Measurements from ENCODE around the gene SBF2.
"Not testable (repeated sequence)": the region's sequence is repeated elsewhere in the genome, so short reads cannot be mapped to it uniquely, and the experiment has no call there.

Gene SBF2

GRCh38 chr11:10116588-10116987 lies 177.4 kb downstream of the SBF2 start:
- DNase-seq (ENCODE audit: low read depth), result no peak

- no peak for DNase-seq (ENCODE audit: low read depth)
Measured at GRCh38 chr11:10114593-10115404, 179.2 kb downstream of the SBF2 start.

- no peak for DNase-seq (ENCODE audit: low read depth)
Measured at GRCh38 chr11:10113852-10114251, 180.2 kb downstream of the SBF2 start.

- DNase-seq (ENCODE audit: low read depth), result peak; percentile 54
Measured at GRCh38 chr11:10109806-10110205, 184.2 kb downstream of the SBF2 start.

GRCh38 chr11:10108915-10109680 lies 184.9 kb downstream of the SBF2 start:
- DNase-seq (ENCODE audit: low read depth), result peak; percentile 81

- no peak for DNase-seq (ENCODE audit: low read depth)
Measured at GRCh38 chr11:10107497-10107896, 186.5 kb downstream of the SBF2 start.

- no peak for DNase-seq (ENCODE audit: low read depth)
Measured at GRCh38 chr11:10097615-10098014, 196.4 kb downstream of the SBF2 start.

GRCh38 chr11:10096987-10097386 lies 197.0 kb downstream of the SBF2 start:
- DNase-seq (ENCODE audit: low read depth), result no peak

GRCh38 chr11:10095412-10096208 lies 198.4 kb downstream of the SBF2 start:
- no peak for DNase-seq (ENCODE audit: low read depth)

GRCh38 chr11:10092426-10092825 lies 201.6 kb downstream of the SBF2 start:
- DNase-seq (ENCODE audit: low read depth), result no peak

GRCh38 chr11:10091314-10092045 lies 202.5 kb downstream of the SBF2 start:
- DNase-seq (ENCODE audit: low read depth), result no peak

- not testable (repeated sequence) for DNase-seq (ENCODE audit: low read depth)
Measured at GRCh38 chr11:10087923-10088225, 206.1 kb downstream of the SBF2 start.

GRCh38 chr11:10087186-10087922 lies 206.7 kb downstream of the SBF2 start:
- no peak for DNase-seq (ENCODE audit: low read depth)

- DNase-seq (ENCODE audit: low read depth), result no peak
Measured at GRCh38 chr11:10080138-10080537, 213.9 kb downstream of the SBF2 start.

- DNase-seq (ENCODE audit: low read depth), result peak; percentile 21
Measured at GRCh38 chr11:10076458-10077141, 217.4 kb downstream of the SBF2 start.

GRCh38 chr11:10075141-10075540 lies 218.9 kb downstream of the SBF2 start:
- no peak for DNase-seq (ENCODE audit: low read depth)

GRCh38 chr11:10072841-10073240 lies 221.2 kb downstream of the SBF2 start:
- DNase-seq (ENCODE audit: low read depth), result no peak

GRCh38 chr11:10072142-10072541 lies 221.9 kb downstream of the SBF2 start:
- peak; percentile 25 for DNase-seq (ENCODE audit: low read depth)

- no peak for DNase-seq (ENCODE audit: low read depth)
Measured at GRCh38 chr11:10067629-10068300, 226.3 kb downstream of the SBF2 start.

- DNase-seq (ENCODE audit: low read depth), result no peak
Measured at GRCh38 chr11:10066441-10066840, 227.6 kb downstream of the SBF2 start.

All from stromal cell of bone marrow (primary cell).